DMS53 treated with DMSO at 0.1 percent for 48 hours (cell line): Measurements from ENCODE around the gene TLR10.
"Not testable (repeated sequence)": the region's sequence is repeated elsewhere in the genome, so short reads cannot be mapped to it uniquely, and the experiment has no call there.

ENCODE experiments used
- DNase-seq: peaks from one replicate; lab custom pipeline; 2025; ENCODE audit not compliant: unreplicated experiment; lab: John Stamatoyannopoulos, UW

Gene TLR10

DNA sequence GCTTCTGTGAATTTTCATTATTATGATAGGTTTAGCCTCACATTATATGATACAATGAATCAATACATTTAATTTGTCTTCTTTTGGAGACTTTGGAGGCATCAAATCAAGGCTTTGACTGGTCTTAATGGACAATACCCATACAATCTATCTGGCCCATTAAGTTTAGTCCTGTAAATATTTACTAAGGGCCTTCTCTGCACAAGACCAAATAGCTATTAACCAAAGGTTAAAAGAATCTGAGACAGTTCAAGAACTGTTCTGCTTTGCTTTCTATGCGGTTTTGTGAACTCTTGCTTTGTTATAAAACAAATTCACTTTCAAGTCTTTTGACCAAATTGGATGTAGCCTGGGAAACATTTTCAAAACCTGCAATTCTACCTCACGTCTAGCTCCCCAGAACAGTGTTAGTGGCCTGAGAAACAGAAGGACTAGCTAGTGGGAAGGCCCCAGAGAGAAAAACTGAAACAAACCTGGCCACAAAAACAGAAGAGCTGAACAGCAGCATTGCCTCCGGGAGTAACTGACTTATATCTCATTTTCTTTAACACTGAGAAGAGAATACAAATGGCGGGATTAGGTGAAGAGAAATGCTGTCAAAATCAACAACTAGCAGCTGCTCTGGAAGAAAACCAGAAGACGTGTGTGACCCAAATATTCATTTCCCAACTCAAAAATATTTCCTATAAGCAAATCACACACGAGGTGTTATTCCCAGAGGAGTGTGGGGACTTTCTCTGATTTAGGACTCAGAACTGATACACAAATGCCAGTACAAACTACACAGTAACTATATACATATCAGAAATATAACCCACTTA is 21.3 kb upstream of the TLR10 start:
- DNase-seq: no peak

DNA sequence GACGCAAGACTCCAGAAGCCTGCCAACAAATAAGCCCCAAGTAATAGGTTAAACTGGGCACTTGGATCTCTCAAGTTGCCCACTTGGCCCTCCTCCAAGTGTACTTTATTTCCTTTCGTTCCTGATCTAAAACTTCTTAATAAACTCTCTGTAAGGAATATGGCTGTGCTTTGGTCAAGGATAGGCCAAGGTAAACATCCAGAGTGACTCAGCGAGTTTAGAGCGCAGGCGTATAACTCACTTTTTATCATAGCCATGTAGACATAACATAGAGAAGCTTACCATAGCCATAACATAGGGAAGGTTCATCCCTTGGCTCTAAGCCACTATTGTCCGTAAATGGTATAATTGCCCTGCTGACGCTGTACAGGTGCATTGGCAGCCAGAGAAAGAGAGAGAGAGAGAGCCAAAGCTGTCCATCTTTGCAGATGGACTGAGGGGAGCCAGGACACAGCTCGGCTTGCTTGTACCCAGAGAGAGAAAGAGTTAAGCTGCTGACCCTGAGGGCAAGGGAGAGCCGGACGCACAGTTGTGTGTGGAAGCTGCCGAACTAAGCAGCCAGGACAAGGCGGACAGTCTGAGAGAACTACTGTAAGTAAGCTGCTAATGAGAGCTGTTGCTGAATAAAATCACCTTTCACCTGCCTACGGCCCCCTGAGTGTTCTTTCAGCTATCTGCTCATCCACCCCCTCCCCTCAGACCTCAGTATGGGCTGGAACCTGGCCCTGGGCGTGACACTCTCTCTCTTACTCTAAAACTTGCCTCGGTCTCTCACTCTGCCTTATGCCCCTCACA is 20.0 kb upstream of the TLR10 start:
- DNase-seq: no peak

DNA sequence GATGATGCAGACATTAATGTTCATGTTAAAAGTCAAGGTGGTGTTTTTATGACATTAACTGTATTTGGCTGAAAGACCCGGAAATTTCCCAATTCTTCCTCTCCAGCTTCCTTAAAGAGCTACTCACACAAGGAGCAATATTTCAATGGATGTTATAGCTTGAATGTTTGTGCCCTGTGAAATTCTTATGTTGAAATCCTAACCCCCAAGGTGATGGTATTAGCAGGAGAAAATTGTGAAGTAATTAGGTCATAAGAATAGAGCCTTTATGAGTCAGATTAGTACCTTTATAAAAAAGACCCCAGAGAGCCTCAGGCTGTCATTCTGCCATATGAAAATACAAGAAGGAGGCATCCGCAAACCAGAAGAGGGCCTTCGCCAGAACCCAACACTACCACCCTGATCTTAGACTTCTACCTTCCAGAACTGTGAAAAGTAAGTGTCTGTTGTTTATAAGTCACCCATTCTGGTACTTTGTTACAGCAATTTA is 18.2 kb upstream of the TLR10 start:
- DNase-seq: no peak

DNA sequence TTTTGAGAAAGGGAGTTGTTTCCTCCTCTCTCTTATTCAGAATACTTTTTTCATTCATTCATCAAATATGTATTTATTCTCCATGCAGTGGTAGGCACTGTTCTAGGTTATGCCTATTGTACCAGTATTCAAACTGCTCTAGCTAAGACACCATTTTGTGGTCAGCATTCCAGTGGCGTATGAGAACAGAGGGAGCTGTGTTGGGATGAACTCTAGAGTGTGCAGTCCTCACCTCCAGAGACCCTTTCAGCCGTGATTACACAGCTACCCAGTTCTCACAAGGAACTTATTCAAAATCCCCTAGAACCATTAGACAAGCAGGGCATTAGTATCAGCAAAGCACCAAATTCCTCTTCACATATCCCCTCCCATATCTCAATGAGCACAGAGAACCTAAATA is 17.6 kb upstream of the TLR10 start:
- DNase-seq: no peak

DNA sequence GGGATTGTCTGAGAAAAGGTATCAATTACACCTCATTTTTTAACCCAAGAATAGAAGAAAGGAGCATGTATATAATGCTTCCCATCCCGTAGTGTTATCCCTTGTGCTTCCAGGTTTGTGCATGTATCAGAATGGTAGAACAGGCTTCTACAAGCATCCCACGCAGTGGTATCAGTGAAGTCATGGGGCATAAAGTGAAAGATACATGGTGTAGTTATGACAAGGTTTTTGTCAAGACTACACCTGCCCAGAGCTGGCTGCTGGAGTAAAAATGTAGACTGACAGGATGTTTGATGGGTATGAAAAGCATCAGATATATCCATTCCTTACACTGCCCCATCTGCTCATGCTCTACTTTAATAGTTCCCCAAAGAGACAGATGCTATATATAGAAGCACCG is 12.3 kb upstream of the TLR10 start:
- DNase-seq: no peak

DNA sequence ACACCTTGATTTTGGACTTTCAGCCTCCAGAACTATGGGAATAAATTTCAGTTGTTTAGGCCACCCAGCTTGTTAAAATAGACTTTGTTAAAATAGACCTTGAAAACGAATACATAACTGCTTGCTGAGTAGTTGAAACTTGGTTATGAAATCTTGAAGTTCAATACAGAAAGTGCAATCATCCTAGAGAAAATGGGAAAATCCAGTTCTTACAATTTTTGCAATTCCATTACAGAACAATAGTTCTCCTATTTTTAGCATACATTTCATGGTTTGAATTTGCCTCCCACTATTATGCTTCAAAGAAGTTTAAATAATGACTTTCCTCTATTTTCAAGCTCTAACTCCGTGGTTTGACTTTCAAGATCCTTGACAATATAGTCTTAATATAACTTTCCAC is 11.3 kb upstream of the TLR10 start:
- DNase-seq: no peak

DNA sequence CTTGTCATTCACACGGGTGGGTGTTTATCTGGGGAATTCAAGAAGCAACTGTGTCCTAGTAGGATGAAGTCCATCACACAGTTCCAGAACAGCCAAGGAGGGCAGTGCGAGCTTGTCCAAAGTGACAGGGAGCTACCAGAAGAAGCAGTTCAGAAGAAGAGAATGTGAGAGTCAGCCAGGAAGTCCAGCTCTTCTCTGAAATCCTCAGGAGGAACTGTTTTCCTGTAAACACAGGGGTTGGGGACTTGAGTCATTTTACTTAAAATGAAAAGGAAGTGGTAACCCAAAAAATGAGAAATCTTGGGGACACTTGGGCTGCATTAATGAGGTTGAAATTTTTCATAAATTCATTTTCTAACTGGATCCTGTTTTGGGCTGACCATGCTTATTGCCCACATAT is 8.2 kb upstream of the TLR10 start:
- DNase-seq: no peak

DNA sequence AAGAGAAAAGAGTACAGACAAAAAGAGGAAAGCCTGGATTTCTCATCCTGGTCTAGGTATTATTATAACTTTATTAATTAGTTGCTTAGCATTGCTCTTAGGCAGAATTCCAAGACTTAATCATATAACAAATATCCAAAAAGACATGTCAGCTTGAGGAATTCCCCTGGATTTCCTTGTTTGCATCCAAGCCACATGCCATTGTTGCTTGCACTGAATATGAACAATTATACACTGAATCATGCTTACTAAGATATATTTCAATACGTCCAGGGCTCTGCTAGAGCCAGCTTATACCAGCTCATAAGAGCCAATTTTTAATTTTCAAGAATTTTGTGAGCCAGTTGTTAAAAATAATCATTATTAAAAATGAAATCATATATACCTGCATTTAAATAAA is 5.5 kb upstream of the TLR10 start:
- DNase-seq: no peak

DNA sequence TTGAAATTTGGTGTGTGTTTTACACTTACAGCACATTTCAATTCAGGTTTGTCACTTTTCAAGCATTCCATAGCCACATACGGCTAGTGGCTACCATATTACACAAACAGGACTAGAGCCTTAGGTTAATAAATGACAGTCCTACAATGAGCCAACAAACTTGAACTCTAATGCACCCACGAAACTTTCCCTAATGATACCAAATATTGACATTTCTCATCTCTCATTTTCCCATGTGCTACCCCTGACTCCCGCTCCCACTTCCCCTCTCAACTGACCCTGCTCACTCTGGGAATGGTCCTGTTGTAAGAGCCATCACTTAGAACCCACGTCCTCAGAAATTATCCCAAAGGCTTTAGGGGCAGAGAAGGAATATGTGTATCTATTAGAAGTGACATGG is 4.9 kb upstream of the TLR10 start:
- no peak for DNase-seq

DNA sequence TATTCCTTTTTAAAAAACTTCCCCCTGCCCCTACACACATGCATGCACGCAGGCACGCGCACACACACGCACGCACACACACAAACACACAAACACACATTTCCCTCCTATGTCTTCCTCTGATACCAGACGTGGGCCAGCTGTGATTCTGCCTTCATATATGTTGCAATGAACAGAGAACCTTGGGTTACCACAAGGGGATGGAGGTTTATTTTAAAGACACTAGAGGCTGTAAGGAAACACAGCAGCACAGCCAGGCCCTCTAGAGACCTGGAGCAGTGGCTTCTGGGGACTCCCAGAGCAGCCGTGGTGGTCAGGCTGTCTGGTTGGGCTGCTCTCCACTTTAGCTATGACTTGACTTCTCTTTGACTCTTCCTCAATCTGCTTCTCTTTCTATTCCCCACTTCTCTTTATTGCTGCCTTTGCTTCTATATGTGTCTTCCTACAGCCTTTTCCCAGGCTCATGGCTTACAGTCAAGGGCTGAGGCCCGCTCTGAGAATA is 3.2 kb upstream of the TLR10 start:
- DNase-seq: no peak

DNA sequence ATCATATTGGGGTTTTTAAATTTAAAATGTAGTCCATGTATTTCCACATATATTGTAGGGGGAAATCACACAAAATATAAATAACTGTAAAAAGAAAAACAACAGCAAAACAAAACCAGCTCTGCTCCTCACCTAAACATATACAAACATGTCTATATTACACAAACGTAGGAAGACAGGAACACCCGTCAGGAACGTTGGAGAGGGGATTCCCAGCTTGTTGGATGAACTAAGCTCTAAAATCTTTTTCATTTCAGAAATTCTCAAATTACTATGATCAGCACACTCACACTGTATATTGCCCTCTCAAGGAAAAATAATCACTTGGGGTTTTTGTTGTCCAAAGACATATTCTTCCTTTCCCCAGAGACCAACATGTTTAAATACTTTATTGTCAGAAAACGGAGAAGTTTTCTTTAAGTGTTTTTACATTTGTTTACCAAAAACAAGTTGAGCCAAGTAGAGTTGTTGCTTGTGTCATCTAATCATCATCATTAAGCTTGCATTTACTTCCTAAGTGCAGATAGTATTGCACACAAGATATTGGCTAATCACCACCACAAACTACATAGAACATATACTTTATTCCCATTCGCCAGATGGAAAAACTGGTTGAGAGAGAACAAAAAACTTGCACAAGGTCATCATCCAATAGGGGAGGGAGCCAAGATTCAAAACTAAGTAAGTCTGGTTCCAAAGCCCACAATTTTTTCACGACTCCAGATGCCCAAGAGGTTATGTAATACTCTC is 2.4 kb upstream of the TLR10 start:
- DNase-seq: no peak

DNA sequence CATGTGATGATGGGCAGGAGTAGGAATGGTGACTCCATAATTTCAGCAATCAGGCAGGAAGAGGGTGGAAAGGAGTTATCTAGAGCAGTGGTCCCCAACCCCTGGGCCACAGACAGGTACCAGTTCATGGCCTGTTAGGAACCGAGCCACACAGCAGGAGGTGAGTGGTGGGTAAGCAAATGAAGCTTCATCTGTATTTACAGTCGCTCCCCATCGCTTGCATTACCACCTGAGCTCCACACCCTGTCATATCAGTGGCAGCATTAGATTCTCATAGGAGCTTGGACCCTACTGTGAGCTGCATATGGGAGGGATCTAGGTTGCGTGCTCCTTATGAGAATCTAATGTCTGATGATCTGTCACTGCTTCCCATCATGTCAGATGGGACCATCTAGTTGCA is 1.4 kb upstream of the TLR10 start:
- no peak for DNase-seq

DNA sequence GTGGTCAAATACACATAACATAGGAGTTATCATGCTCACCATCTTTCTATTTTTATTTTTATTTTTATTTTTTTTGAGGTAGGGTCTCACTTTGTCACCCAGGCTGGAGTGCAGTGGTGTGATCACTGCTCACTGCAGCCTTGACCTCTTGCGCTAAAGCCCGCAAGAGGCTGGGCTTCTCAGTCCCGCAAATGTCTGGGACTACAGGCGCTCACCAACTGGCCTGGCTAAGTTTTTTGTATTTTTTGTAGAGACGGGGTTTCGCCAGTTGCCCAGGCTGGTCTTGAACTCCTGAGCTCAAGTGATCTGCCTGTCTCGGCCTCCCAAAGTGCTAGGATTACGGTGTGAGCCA is 295 bp upstream of the TLR10 start:
- DNase-seq: no peak

DNA sequence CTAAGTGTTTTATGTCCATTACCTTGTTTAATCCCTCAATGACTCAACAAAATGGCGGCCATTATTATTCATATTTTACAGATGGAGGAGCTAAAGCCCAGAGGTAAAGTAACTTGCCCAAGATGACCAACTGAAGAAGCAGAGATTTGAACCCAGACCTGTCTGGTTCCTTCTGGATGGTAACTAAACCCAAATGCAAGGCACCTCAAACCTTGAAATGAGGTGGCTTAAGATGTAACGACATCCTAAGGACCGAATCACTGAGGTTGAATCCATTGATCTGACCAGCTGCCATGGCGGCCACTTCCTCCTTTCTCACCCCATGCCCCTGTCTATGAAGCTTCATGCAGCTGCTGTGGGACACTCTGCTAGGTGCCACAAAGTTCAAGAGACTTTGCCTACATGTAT is 932 bp downstream of the TLR10 start:
- no peak for DNase-seq

DNA sequence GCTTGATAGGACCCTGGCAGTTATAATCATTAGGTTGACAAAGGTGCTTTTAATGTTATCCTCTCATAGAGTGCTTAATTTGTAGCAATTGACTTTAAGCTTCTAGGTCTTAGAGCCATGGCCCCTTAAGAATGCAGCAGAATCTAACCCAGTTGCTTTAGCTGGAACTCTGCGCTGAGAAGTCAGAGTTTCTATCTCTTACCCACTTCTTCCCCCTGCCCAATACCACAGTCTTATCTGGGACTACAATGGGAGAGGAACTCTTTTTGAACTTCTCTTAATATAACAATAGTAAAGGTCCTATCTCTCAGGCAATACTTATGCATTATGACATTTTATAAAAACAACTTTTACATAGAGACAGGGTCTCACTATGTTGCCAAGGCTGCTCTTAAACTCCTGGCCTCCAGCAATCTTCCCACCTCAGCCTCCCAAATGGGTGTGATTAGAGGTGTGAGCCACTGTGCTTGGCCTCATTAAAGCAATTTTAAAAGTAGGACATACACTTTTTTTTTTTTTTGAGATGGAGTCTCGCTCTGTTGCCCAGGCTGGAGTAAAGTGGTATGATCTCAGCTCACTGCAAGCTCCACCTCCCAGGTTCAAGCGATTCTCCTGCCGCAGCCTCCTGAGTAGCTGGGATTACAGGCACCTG is 1.8 kb downstream of the TLR10 start:
- no peak for DNase-seq

DNA sequence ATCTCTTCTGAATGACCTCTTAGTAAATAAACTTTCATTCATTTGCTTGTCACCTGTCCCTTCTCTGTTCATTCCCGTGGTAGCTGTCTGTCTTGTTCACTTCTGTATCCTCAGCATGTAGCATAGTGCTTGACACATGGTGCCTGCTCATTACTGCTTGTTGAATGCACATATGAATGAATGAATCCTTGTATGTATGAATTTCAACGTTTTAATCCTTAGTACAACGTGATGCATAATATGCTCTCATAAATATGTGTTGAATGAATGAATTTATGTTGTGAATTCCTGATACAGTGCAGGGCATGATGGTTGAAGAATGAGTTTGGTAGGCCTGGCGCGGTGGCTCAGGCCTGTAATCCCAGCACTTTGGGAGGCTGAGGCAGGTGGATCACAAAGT is 3.0 kb downstream of the TLR10 start:
- no peak for DNase-seq

DNA sequence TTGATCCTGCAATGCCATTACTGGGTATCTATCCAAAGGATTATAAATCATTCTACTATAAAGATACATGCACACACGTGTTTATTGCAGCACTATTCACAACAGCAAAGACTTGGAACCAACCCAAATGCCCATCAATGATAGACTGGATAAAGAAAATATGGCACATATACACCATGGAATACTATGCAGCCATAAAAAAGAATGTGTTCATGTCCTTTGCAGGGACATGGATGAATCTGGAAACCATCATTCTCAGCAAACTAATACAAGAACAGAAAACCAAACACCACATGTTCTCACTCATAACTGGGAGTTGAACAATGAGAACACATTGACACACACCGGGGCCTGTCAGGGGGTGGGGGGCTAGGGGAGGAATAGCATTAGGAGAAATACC is 4.9 kb downstream of the TLR10 start:
- not testable (repeated sequence) for DNase-seq

DNA sequence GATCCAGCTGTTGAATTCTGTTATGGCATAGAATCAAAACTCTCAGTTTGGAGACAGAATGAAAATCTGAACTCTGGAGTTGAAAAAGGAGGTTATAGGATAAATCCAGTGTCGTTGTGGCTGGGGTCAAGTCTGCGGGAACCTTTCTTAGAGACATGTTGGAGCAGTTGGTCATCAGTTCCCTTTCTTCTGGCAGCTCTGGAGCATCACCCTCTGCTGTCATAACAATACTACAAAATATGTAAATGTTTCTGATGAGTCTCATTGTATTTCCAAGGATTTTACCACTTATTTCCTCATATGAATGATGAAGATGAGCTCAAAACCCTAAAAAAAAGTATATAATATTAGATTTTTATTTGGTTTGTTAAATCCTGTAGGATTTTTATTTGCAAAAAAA is 7.5 kb downstream of the TLR10 start:
- no peak for DNase-seq

DNA sequence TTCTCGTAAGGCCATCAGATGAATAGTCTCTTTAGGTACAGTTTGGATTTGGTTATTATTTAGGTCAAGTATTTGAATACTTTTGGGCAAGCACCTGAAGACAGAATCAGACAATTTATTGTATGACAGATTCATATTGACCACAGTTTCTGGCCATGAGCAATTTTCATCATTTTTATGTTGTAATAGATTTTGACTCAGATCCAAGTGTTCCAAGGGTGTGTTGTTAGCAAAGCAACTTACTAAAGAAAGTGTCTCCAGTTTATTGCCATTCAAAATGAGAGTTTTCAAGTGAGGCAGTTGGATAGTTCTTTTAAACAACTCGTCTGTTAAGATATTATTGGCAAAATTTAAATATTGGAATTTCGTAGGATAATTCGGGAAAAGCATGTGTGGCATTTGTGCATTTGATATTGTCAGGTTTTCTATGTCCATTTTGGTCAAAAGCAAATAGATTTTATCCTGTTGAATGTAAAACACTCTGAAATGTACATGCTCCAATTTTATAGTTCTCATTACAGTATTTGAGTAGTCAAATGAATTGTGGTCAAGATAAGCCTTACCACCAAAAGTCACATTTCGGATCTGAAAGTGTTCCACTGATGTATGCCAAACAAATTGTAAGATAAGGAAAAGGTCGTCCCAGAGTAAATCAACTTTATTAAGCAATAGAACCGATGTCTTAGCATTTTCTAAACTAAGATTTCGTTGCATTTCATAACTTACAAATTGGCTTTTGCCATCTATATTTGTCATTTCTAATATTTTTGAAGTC is 8.4 kb downstream of the TLR10 start:
- DNase-seq: no peak

DNA sequence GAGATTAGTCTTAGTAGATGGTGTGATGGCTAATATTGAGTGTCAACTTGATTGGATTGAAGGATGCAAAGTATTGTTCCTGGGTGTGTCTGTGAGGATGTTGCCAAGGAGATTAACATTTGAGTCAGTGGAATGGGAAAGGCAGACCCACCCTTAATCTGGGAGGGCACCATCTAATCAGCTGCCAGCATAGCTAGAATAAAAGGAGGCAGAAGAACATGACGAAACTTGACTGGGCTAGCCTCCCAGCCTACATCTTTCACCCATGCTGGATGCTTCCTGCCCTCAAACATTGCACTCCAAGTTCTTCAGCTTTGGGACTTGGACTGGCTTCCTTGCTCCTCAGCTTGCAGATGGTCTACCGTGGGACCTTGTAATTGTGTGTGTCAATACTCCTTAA is 12.5 kb downstream of the TLR10 start:
- not testable (repeated sequence) for DNase-seq
